NCI-H446 (cell line): ENCODE measurements around the gene EMC7.
"Not testable (repeated sequence)": the region's sequence is repeated elsewhere in the genome, so short reads cannot be mapped to it uniquely, and the experiment has no call there.

Source experiments
- DNase-seq, 2 experiments: peaks; one replicate each; lab custom pipeline; 2025; lab: John Stamatoyannopoulos, UW

The EMC7 gene

GRCh38 chr15:34085746-34086145 is 15.9 kb downstream of the EMC7 start:
- DNase-seq = peak; percentile 6 to 52

- peak in 1 of 2 experiments; percentile 44 for DNase-seq
These were observed 17.6 kb downstream of the EMC7 start for GRCh38 chr15:34084086-34084485.

GRCh38 chr15:34079904-34080303 is 21.8 kb downstream of the EMC7 start:
- no peak for DNase-seq

- no peak for DNase-seq
These were observed 22.8 kb downstream of the EMC7 start for GRCh38 chr15:34078900-34079299.

- DNase-seq = no peak
These were observed 24.9 kb downstream of the EMC7 start for GRCh38 chr15:34076785-34077184.

GRCh38 chr15:34070003-34070402 is 31.7 kb downstream of the EMC7 start:
- no peak for DNase-seq

- no peak for DNase-seq
These were observed 35.7 kb downstream of the EMC7 start for GRCh38 chr15:34065941-34066340.

- no peak for DNase-seq
These were observed 36.4 kb downstream of the EMC7 start for GRCh38 chr15:34065261-34065660.

GRCh38 chr15:34064438-34064837 is 37.2 kb downstream of the EMC7 start:
- DNase-seq = no peak

GRCh38 chr15:34059946-34060345 is 41.7 kb downstream of the EMC7 start:
- no peak for DNase-seq

GRCh38 chr15:34059476-34059875 is 42.2 kb downstream of the EMC7 start:
- DNase-seq = no peak

- DNase-seq = no peak
These were observed 44.8 kb downstream of the EMC7 start for GRCh38 chr15:34056911-34057310.

GRCh38 chr15:34055868-34056595 is 45.6 kb downstream of the EMC7 start:
- no peak for DNase-seq

- DNase-seq = no peak
These were observed 47.5 kb downstream of the EMC7 start for GRCh38 chr15:34054081-34054707.

GRCh38 chr15:34050385-34050784 is 51.3 kb downstream of the EMC7 start:
- not testable (repeated sequence) for DNase-seq

GRCh38 chr15:34049112-34049511 is 52.5 kb downstream of the EMC7 start:
- no peak for DNase-seq

GRCh38 chr15:34047893-34048775 is 53.5 kb downstream of the EMC7 start:
- DNase-seq = no peak

GRCh38 chr15:34046471-34047145 is 55.1 kb downstream of the EMC7 start:
- DNase-seq = no peak

- no peak for DNase-seq
These were observed 57.8 kb downstream of the EMC7 start for GRCh38 chr15:34043813-34044212.

- DNase-seq = no peak
These were observed 58.3 kb downstream of the EMC7 start for GRCh38 chr15:34043391-34043790.

- no peak for DNase-seq
These were observed 61.9 kb downstream of the EMC7 start for GRCh38 chr15:34039790-34040113.
